NCI-H146 treated with DMSO at 0.1 percent for 48 hours (cell line): Measurements from ENCODE around the gene MTHFD1L.
"Not testable (repeated sequence)": the region's sequence is repeated elsewhere in the genome, so short reads cannot be mapped to it uniquely, and the experiment has no call there.

Experiments used
- DNase-seq: peaks from one replicate; lab custom pipeline; 2025; ENCODE audit not compliant: unreplicated experiment; lab: John Stamatoyannopoulos, UW

MTHFD1L gene

GRCh38 chr6:151036869-151037680 lies 171.6 kb downstream of the MTHFD1L start:
- DNase-seq: no peak

DNA sequence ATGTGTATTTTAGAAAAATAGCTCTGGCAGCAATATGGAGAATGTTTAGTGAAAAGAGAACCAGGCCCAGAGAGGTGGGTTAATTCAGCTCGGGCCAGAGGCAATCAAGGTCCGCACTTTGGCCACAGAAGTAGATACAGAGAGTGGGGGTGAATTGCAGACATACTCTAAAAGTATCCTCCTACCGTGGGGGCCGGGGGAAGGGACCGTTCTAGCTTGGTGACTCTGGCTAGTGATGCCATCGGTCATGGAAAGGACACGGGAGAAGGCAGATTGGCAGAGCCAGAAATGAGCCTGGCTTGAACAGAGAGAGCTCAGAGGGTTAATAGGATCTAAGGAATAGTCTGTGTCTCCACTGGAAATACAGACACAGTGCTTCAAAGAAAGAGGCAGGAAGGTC lies 173.1 kb downstream of the MTHFD1L start:
- no peak for DNase-seq

DNA sequence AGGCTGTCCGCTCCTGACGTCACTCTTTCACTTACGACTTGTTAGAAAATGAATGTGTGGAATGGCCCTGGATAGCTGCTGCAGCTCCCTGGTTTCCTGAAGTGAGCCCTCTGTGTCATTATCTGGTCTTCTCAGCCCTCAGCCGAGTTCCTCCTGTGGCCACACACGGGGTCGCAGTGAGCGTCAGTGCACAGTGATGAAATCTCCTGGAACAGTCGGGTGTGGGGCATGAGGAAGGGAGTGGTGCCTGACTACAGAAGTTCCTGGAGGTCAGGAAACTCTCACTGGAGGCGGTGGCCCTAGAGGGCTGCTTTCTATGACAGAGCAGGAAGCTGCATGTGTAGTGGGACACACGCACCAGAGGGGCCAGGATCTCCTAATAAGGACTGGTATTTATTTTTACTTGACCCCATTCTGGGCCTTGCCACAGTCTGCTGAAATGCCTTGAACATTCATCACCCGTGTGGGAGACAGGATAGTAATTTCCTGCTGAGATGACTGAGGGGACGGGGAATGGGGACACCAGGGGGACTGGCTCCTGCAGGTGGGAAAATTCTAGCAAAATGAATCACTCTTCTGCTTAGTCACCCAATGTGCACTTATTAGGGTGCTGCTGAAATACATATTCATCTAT lies 175.5 kb downstream of the MTHFD1L start:
- not testable (repeated sequence) for DNase-seq

- no peak for DNase-seq
Observed at GRCh38 chr6:151041686-151042085, 176.2 kb downstream of the MTHFD1L start.

- DNase-seq: not testable (repeated sequence)
Observed at GRCh38 chr6:151042911-151043330, 177.4 kb downstream of the MTHFD1L start.

DNA sequence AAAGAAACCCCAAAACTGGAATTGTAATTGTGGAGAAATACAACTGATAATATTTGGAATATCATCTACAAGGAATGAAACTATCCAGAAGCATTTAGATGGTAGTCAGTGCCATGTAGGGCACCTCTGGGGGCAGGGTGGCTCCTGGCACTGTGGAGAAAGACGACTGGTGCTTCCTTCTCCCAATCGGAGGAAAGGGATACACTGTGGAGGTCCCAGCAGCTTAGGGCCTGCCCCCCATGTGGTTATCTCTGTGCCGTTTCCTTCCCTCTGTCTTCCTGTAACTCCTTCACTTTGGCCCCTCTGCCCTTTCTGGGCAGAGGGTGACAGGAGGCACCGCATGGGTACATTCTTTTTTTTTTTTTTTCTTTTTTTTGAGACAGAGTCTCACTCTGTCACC lies 178.4 kb downstream of the MTHFD1L start:
- no peak for DNase-seq

- DNase-seq: peak; percentile 96
Observed at GRCh38 chr6:151044465-151045441, 179.3 kb downstream of the MTHFD1L start.

DNA sequence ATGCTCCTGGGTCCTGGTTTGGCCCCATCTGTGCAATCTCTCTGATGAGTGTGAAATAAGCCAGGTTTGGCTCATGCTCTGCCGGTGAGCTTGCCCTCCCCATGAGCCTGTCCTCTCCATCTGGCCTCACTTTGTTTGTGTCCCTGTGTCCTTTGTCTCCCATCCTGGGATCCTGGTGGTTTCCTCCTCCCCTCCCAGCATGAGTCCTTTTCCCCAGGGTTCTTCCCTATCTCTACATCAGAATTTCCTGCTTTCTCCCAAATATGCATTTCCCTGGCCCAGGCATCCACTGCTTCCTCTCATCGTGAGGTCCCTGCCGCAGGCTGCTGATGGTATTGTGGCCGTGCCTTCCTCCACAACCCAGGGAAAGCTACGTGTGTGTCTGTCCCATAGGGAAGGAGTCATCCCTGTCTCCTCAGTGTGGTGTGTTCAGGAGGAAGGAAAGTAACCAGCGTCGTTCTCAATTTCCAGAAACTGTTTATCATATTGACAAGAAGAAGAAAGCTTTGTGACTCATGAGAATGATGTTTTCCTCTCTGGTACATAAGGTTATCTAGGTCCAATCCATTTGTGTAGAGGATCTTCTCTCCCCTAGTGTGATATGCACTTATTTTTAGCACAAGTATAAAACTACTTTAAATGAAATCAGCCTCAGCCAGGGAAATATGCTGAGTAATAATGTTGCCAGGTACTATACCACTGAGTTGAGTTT lies 180.2 kb downstream of the MTHFD1L start:
- peak; percentile 66 for DNase-seq

GRCh38 chr6:151051164-151051563 lies 185.7 kb downstream of the MTHFD1L start:
- DNase-seq: no peak

- no peak for DNase-seq
Observed at GRCh38 chr6:151052021-151052646, 186.6 kb downstream of the MTHFD1L start.

DNA sequence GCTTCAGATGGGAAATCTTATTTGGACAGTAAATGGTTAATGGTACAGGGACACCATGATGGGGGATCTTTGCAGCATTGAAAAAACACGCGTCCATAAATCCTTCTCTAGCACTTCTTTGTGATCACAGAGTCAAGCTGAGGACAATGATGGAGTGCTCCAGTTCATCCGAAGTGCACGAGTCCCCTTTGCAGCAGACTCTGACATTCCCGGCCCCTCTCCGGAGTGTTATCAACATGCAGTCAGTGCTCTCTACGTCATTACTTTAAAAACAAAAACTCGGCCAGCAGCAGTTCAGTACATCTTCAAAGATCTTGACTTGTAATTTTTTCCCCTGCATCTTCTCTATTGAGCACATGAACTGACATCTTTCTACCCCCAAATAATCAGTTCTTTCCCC lies 188.8 kb downstream of the MTHFD1L start:
- no peak for DNase-seq

- no peak for DNase-seq
Observed at GRCh38 chr6:151056230-151056907, 190.9 kb downstream of the MTHFD1L start.

- peak; percentile 45 for DNase-seq
Observed at GRCh38 chr6:151057061-151057460, 191.6 kb downstream of the MTHFD1L start.

GRCh38 chr6:151058021-151058733 lies 192.7 kb downstream of the MTHFD1L start:
- DNase-seq: no peak

DNA sequence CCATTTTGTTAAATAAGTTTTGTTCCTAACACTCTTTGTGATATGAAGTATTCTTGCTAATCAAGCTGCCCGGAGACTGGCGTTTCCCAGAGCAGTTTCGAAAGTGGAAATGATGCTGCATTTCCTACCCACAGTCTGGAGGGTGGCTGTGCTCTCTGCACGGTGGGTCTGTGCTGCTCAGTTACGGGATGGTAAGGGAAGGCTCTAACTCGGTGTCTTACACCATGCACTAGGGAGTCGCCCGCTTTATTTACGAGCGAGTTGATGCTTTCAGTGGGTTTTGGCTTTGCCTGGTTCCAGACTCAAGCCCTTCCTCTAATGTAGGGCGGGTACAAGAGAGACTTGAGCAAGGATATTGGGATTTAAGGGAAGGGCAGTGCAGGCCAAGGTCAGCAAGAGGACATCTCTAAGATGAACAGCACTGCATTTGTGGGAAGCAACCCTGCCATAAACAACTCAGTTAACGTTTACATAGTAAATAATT lies 194.2 kb downstream of the MTHFD1L start:
- DNase-seq: no peak

DNA sequence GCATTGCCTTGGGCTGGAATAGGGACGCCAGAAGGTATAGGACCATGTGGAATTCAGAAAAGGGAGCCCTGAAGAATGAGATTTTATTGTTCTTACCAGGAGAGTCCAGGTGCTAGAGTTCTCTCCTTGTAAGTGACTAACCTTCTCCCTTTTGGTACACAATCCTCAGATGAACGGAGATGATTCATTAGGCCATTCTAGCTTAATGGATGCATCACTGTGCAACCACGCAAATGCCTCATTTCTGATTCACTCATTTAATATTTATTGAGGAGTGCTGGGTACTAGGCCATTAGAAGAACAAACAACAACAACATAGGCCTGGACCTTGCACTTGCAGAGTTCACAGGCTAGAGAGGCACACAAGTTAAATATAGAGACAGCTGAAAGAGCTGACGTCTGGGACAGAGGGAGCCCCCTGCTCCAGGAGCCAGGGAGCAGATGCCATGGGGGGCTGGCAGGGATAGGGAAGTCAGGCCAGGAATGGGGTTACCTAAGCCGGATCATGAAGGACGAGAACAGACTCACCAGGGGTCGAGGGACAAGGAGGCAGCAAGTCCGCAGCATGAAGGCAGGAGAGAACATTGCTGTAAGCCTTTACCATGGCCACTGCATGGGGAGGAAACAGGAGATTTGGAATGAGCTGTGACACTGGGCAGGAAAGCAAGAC lies 194.7 kb downstream of the MTHFD1L start:
- no peak for DNase-seq

DNA sequence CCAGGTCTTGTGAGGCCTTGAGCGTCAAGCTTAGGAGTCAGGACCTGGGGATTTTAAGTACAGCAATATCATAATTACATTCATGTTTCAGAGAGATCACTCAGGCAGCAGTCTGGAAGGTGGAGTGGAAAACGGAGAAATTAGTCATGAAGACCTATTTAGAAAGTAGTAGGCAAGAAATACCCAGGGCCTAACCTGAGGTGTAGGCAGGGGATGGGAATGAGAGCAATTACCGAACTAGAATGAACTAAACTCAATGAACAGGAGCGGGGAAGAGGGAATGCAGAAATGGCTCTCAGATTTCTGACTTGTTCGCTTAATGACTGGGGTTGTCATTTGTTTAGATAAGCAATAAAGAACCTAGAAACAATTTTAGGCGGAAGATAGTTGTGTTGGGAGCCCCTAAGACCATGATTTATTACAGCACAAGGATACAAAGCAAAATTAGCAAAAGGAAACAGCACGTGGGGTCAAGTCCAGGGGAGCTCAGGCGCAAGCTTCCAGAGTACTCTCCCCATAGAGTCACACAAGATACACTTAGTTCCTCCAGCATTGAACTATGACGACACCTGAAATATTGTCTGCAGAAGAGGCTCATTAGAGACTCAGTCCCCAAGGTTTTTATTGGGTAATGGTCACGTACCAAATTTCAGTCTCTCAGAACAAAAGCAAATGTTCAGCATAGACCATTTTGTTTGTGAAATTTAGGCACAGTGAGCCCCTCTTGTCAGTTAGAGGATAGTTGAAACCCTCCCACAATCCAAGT lies 195.4 kb downstream of the MTHFD1L start:
- no peak for DNase-seq

- no peak for DNase-seq
Observed at GRCh38 chr6:151063352-151063751, 197.8 kb downstream of the MTHFD1L start.
